IMR-90 (cell line): ENCODE data around the gene RRP7A.
"Not testable (repeated sequence)": the region's sequence is repeated elsewhere in the genome, so short reads cannot be mapped to it uniquely, and the experiment has no call there.

Experiments
- CEBPB ChIP-seq: IDR thresholded peaks from 2 replicates; pipeline ENCODE4 v1.6.1; 2012; ENCODE audit warnings: low read depth, low read length, improper control_type of control experiment
- MAFK ChIP-seq: IDR thresholded peaks from 2 replicates; pipeline ENCODE4 v1.6.1; 2012; ENCODE audit warnings: low read depth, low read length, improper control_type of control experiment
- POLR2A ChIP-seq: IDR thresholded peaks from 2 replicates; pipeline ENCODE4 v1.6.1; 2012; ENCODE audit warnings: mild to moderate bottlenecking, low read depth, low read length
- RCOR1 ChIP-seq: IDR thresholded peaks from 2 replicates; pipeline ENCODE4 v1.6.1; 2012; ENCODE audit warnings: mild to moderate bottlenecking, low read length, improper control_type of control experiment; ENCODE audit not compliant: insufficient replicate concordance
- TF ChIP-seq, protein P1 (sequence below): conservative IDR thresholded peaks from 2 replicates; pipeline ENCODE4 v1.5.1; 2012; ENCODE audit warnings: mild to moderate bottlenecking, low read depth, low read length, improper control_type of control experiment

DNA sequence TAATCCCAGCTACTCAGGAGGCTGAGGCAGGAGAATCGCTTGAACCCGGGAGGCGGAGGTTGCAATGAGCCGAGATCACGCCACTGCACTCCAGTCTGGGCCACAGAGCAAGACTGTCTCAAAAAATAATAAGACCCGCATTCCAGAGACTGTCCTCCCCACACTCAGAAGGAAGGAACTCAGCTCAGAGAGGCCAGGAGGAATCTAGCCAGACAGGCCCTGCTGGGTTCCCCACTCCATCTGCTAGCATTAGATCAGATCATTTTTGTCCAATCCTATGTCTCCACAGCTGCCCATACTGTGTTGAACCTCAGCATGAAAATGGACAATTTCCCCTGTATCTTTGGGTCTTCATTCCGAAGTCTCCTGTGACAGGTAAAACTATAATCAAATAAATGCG, 9.8 kb upstream of the RRP7A start:
- TF ChIP-seq, protein P1, sequence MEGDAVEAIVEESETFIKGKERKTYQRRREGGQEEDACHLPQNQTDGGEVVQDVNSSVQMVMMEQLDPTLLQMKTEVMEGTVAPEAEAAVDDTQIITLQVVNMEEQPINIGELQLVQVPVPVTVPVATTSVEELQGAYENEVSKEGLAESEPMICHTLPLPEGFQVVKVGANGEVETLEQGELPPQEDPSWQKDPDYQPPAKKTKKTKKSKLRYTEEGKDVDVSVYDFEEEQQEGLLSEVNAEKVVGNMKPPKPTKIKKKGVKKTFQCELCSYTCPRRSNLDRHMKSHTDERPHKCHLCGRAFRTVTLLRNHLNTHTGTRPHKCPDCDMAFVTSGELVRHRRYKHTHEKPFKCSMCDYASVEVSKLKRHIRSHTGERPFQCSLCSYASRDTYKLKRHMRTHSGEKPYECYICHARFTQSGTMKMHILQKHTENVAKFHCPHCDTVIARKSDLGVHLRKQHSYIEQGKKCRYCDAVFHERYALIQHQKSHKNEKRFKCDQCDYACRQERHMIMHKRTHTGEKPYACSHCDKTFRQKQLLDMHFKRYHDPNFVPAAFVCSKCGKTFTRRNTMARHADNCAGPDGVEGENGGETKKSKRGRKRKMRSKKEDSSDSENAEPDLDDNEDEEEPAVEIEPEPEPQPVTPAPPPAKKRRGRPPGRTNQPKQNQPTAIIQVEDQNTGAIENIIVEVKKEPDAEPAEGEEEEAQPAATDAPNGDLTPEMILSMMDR: not testable (repeated sequence)
- not testable (repeated sequence) for TF ChIP-seq POLR2A, RCOR1, CEBPB, MAFK
